Natural killer cell (primary cell): ENCODE measurements around the gene JADE2. TPM values are rescaled to one million over a fixed set of nuclear protein-coding genes. Genes with fewer than 3 reads are reported as not detected.
"Not testable (repeated sequence)": the region's sequence is repeated elsewhere in the genome, so short reads cannot be mapped to it uniquely, and the experiment has no call there.

ENCODE experiments used
- ATAC-seq, 3 donors: fragments of 150-1000 bp in 2 of 3; fragments of 200-7000 bp in 1 of 3; cut with Tn5 transposase; 1 replicate in 1 of 3; 2 replicates in 2 of 3; pipeline ENCODE4 v1.10.0; 2021; ENCODE audit warnings: mild to moderate bottlenecking in 2 of 3, moderate library complexity in 2 of 3
- DNase-seq, 2 donors: peaks; one replicate each; pipeline versions ENCODE4 v3.0.0 to v3.0.0-alpha.2; 2013 to 2021; ENCODE audit warnings: mixed read lengths in 1 of 2
- H3K27ac ChIP-seq: one replicate; pipeline ENCODE4 v1.5.1; 2013; ENCODE audit warnings: mild to moderate bottlenecking, low read length
- H3K27me3 ChIP-seq: one replicate; pipeline ENCODE4 v1.6.1; 2013; ENCODE audit warnings: low read length; ENCODE audit not compliant: control insufficient read depth, insufficient read depth
- H3K36me3 ChIP-seq: one replicate; pipeline ENCODE4 v1.6.1; 2013; ENCODE audit warnings: low read length; ENCODE audit not compliant: control insufficient read depth, insufficient read depth
- H3K4me1 ChIP-seq: one replicate; pipeline ENCODE4 v1.6.1; 2013; ENCODE audit warnings: low read length; ENCODE audit not compliant: control insufficient read depth, insufficient read depth
- H3K4me3 ChIP-seq: one replicate; pipeline ENCODE4 v1.5.1; 2013; ENCODE audit warnings: low read length
- H3K9me3 ChIP-seq: one replicate; pipeline ENCODE4 v1.6.1; 2013; ENCODE audit warnings: low read length; ENCODE audit not compliant: control insufficient read depth, insufficient read depth
- H3K27ac Mint-ChIP-seq, 2 donors: one replicate each; pipeline ENCODE4 v1.8.0; 2022; ENCODE audit warnings: mild to moderate bottlenecking in 2 of 2, mixed read lengths in 2 of 2, moderate library complexity in 1 of 2
- H3K27me3 Mint-ChIP-seq, 2 donors: one replicate each; pipeline ENCODE4 v1.8.0; 2022; ENCODE audit warnings: low read depth in 2 of 2, mixed read lengths in 2 of 2
- H3K36me3 Mint-ChIP-seq: one replicate; pipeline ENCODE4 v1.8.0; 2022; ENCODE audit warnings: mixed read lengths
- H3K4me1 Mint-ChIP-seq, 2 donors: one replicate each; pipeline ENCODE4 v1.8.0; 2022; ENCODE audit warnings: mixed read lengths in 2 of 2
- H3K4me3 Mint-ChIP-seq: one replicate; pipeline ENCODE4 v1.8.0; 2022; ENCODE audit warnings: mild to moderate bottlenecking, moderate library complexity, mixed read lengths
- H3K9me3 Mint-ChIP-seq, 2 donors: one replicate each; pipeline ENCODE4 v1.8.0; 2022; ENCODE audit warnings: mixed read lengths in 2 of 2
- CTCF ChIP-seq: fragments of 200-600 bp; IDR thresholded peaks from one replicate; pipeline ENCODE4 v1.8.0; 2022; ENCODE audit warnings: antibody characterized with exemption
- WGBS: methylation state at CpG from one replicate; pipeline ENCODE4 v1.1.7; 2013; ENCODE audit warnings: missing lambda C conversion rate; ENCODE audit not compliant: insufficient coverage; 5-methylcytosine and 5-hydroxymethylcytosine counted together
- intact Hi-C: fragments of 100-400 bp; cut with micrococcal nuclease; formaldehyde crosslinking; loops from one replicate; pipeline ENCODE4 v1.14.2; 2022
- total RNA-seq, 4 donors: library from RNA; stranded (reverse); fragments of 120-200 nt in 1 of 4; gene quantifications; one replicate each; pipeline versions ENCODE4 v1.2.3 to v1.2.4, GENCODE V29; 2013 to 2022

Gene JADE2
- total RNA-seq, 3 donors from 2014 or later (not counting 1 experiment from before 2014, with no cell fraction given), result 130 to 174 (median 173) TPM

GRCh38 chr5:134515801-134516200, 9.7 kb upstream of the JADE2 start:
- H3K27ac ChIP-seq, result no peak overlapping the region
- Mint-ChIP-seq H3K4me3 (no peak overlapping the region), H3K36me3 (no peaks in the 10 kb centered on the region), H3K4me1 (no peaks in the 10 kb centered on the region), H3K27me3 (no peaks in the 10 kb centered on the region), H3K27ac (no peak overlapping the region), H3K9me3 (no peaks in the 10 kb centered on the region)
- H3K4me1 ChIP-seq, result no peaks in the 10 kb centered on the region
- no peak overlapping the region for H3K4me3 ChIP-seq
- ATAC-seq (no peak), DNase-seq (no peak)
- no peak for TF ChIP-seq CTCF
- H3K36me3 ChIP-seq, result no peaks in the 10 kb centered on the region
- WGBS, result 91% methylated on average over 5 of the region's 5 CpGs
- no peaks in the 10 kb centered on the region for H3K9me3 ChIP-seq
- intact Hi-C loops, result no loop called here
- no peaks in the 10 kb centered on the region for H3K27me3 ChIP-seq

- 91% methylated on average over 8 of the region's 8 CpGs for WGBS
- H3K27me3 Mint-ChIP-seq, ATAC-seq, H3K9me3 Mint-ChIP-seq, H3K4me1 Mint-ChIP-seq, H3K4me3 Mint-ChIP-seq, H3K9me3 ChIP-seq, intact Hi-C loops, DNase-seq, H3K4me3 ChIP-seq, H3K27me3 ChIP-seq, H3K36me3 Mint-ChIP-seq, H3K27ac Mint-ChIP-seq, H3K36me3 ChIP-seq, H3K4me1 ChIP-seq, H3K27ac ChIP-seq: not testable (repeated sequence)
These were observed 8.5 kb upstream of the JADE2 start for GRCh38 chr5:134516984-134517383.

GRCh38 chr5:134517553-134517952, 7.9 kb upstream of the JADE2 start:
- Histone ChIP-seq H3K4me1 (no peaks in the 10 kb centered on the region), H3K27ac (no peak overlapping the region), H3K9me3 (no peaks in the 10 kb centered on the region), H3K4me3 (no peak overlapping the region), H3K36me3 (no peaks in the 10 kb centered on the region), H3K27me3 (no peaks in the 10 kb centered on the region)
- DNase-seq (no peak), ATAC-seq (no peak)
- no peaks in the 10 kb centered on the region for H3K4me1 Mint-ChIP-seq
- no peak for TF ChIP-seq CTCF
- no peak overlapping the region for H3K27ac Mint-ChIP-seq
- WGBS, result 89% methylated on average over 5 of the region's 5 CpGs
- no peaks in the 10 kb centered on the region for H3K36me3 Mint-ChIP-seq
- intact Hi-C loops, result no loop called here
- H3K9me3 Mint-ChIP-seq, result no peaks in the 10 kb centered on the region
- H3K4me3 Mint-ChIP-seq, result no peak overlapping the region
- H3K27me3 Mint-ChIP-seq, result no peaks in the 10 kb centered on the region

- 91% methylated on average over 1 of the region's 2 CpGs for WGBS
- Mint-ChIP-seq H3K36me3 (no peaks in the 10 kb centered on the region), H3K4me1 (peaks cover 0 to 10% of the 10 kb centered on the region in 2 donors), H3K27me3 (no peaks in the 10 kb centered on the region), H3K27ac (no peak overlapping the region), H3K4me3 (no peak overlapping the region), H3K9me3 (no peaks in the 10 kb centered on the region)
- Histone ChIP-seq H3K4me3 (no peak overlapping the region), H3K36me3 (no peaks in the 10 kb centered on the region), H3K27ac (no peak overlapping the region), H3K4me1 (peaks cover 7% of the 10 kb centered on the region), H3K27me3 (no peaks in the 10 kb centered on the region), H3K9me3 (no peaks in the 10 kb centered on the region)
- intact Hi-C loops, result loop anchor here (10.0 kb wide), 2 partner anchors 295 to 385 kb away; partner anchors contain the start of genes PCBD2 and PPP2CA
- ATAC-seq, result no peak
- TF ChIP-seq CTCF, result no peak
- no peak for DNase-seq
These were observed 5.5 kb upstream of the JADE2 start for GRCh38 chr5:134519989-134520388.
